Stromal cell of bone marrow (primary cell): ENCODE measurements around the gene ZNF606.

Experiments
- DNase-seq: peaks from one replicate; pipeline ENCODE4 v3.0.0-alpha.2; 2012; ENCODE audit warnings: low read depth

The ZNF606 gene

GRCh38 chr19:57934820-57935665 lies 67.6 kb downstream of the ZNF606 start, which contains the start of gene ZNF418:
Gene ZNF418 (minus strand): TSS chr19:57935402. CDS start chr19:57933822, 1,580 bp downstream.
- peak; percentile 82 for DNase-seq

- DNase-seq: no peak
These were observed 75.0 kb downstream of the ZNF606 start for GRCh38 chr19:57927587-57927986.
